Cardiac muscle cell (in vitro differentiated cells and primary cell): ENCODE measurements around the gene ABT1. TPM values are rescaled to one million over a fixed set of nuclear protein-coding genes. Genes with fewer than 3 reads are reported as not detected.

Experiments
- DNase-seq, 2 donors: peaks; one replicate each; pipeline versions ENCODE4 v3.0.0 to v3.0.0-alpha.2; 2010 to 2017; ENCODE audit warnings: low read depth in 1 of 2, low spot score in 1 of 2
- H3K27ac ChIP-seq: fragments of 200-600 bp; sonication (generic); 2 replicates; pipeline ENCODE4 v1.5.1; 2016
- H3K27me3 ChIP-seq: fragments of 200-600 bp; sonication (generic); 2 replicates; pipeline ENCODE4 v1.6.0; 2016; ENCODE audit warnings: control low read depth
- H3K36me3 ChIP-seq: fragments of 200-600 bp; sonication (generic); 2 replicates; pipeline ENCODE4 v1.5.1; 2016; ENCODE audit warnings: control low read depth
- H3K4me1 ChIP-seq: fragments of 200-600 bp; sonication (generic); 2 replicates; pipeline ENCODE4 v1.8.1; 2017; ENCODE audit warnings: low read depth, mild to moderate bottlenecking, mixed run types
- H3K4me3 ChIP-seq: fragments of 200-600 bp; sonication (generic); 2 replicates; pipeline ENCODE4 v1.5.1; 2016; ENCODE audit warnings: mild to moderate bottlenecking
- H3K9me3 ChIP-seq: fragments of 200-600 bp; sonication (generic); 2 replicates; pipeline ENCODE4 v1.5.1; 2017; ENCODE audit warnings: low read depth, mild to moderate bottlenecking, control low read depth
- polyA plus RNA-seq: library from polyadenylated mRNA; unstranded; fragments of >200 nt; fragmentation: Nextera tagmentation; extraction: Ambion mirVana; gene quantifications from 2 replicates; pipeline ENCODE4 v1.2.1, GENCODE V29; 2016
- total RNA-seq: library from RNA; depleted of rRNA; stranded (reverse); fragments of >200 nt; gene quantifications from 2 replicates; pipeline ENCODE4 v1.2.3, GENCODE V29; 2016
- TF ChIP-seq, protein P1 (sequence below): IDR thresholded peaks from 2 replicates; pipeline ENCODE4 v1.5.1; 2012; ENCODE audit warnings: low read depth, mild to moderate bottlenecking, low read length

ABT1 gene
- total and polyA plus RNA-seq, 2 experiments from 2014 or later: 21.2 to 30.2 TPM

DNA sequence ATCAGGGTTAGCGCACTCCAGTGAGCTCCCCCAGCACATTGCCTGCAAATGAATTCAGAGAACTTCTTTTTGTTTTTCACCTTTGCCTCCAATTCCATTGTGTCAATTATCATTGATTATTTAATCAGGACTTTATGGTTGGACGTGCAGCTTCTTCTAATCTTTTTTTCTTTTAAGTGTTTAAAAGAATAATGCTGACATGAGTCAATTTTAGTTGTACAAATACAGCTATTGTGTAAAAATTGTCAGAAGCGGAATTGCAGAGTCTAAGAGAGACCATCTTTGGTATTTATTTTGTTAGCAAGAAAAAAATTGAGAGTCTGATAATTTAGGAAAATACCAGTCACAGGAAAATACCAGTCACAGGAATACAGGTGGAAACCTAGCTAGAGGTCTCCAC, 5.5 kb downstream of the ABT1 start:
- Histone ChIP-seq H3K9me3 (no peaks in the 10 kb centered on the region), H3K27me3 (peaks cover 3% of the 10 kb centered on the region), H3K4me3 (no peak overlapping the region), H3K4me1 (no peaks in the 10 kb centered on the region), H3K36me3 (peaks cover 5% of the 10 kb centered on the region), H3K27ac (no peak overlapping the region)
- TF ChIP-seq, protein P1, sequence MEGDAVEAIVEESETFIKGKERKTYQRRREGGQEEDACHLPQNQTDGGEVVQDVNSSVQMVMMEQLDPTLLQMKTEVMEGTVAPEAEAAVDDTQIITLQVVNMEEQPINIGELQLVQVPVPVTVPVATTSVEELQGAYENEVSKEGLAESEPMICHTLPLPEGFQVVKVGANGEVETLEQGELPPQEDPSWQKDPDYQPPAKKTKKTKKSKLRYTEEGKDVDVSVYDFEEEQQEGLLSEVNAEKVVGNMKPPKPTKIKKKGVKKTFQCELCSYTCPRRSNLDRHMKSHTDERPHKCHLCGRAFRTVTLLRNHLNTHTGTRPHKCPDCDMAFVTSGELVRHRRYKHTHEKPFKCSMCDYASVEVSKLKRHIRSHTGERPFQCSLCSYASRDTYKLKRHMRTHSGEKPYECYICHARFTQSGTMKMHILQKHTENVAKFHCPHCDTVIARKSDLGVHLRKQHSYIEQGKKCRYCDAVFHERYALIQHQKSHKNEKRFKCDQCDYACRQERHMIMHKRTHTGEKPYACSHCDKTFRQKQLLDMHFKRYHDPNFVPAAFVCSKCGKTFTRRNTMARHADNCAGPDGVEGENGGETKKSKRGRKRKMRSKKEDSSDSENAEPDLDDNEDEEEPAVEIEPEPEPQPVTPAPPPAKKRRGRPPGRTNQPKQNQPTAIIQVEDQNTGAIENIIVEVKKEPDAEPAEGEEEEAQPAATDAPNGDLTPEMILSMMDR: no peak
- no peak for DNase-seq

DNA sequence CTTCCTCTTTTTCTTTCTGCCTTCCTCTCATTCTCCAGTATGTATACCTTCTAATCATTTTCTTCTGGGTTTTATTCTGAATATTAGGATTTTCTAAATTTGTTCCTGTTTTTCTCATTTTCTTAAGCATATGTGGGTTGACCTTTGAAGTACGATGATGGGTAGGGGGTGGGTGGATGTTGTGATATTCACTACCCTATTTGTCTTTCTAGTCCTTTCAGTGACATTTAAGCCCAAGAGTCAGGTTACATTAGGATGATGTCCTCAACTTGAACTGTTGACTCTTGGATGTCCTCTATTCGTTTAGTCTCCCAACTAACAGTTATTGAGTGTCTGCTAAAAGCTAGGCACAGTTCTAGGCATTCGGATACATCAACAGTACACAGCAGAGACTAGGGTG, 7.3 kb downstream of the ABT1 start:
- Histone ChIP-seq H3K27ac (no peak overlapping the region), H3K9me3 (no peaks in the 10 kb centered on the region), H3K4me3 (no peak overlapping the region), H3K27me3 (peaks cover 3% of the 10 kb centered on the region), H3K4me1 (no peaks in the 10 kb centered on the region), H3K36me3 (no peaks in the 10 kb centered on the region)
- no peak for DNase-seq
- TF ChIP-seq, protein P1: no peak

DNA sequence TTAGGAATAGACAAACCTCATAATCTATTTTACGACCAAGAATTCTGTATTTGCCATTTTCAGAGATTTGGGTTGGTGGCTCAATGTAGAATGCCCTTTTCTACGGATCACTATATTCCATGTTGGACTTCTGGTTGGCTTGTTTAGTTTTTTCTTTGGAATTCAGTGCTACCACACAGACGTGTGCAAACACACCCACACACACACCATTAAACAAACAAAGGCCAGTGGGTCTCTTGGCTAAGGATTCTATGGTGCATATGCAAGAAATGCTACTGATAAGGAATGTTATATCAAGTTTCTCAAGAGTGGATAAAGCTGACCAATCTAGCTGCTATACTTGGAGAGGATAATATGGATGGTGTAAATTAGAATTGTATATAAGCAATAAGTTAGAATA, 8.0 kb downstream of the ABT1 start:
- Histone ChIP-seq H3K4me3 (no peak overlapping the region), H3K4me1 (no peaks in the 10 kb centered on the region), H3K9me3 (no peaks in the 10 kb centered on the region), H3K27ac (no peak overlapping the region), H3K36me3 (no peaks in the 10 kb centered on the region), H3K27me3 (peaks cover 8% of the 10 kb centered on the region)
- no peak for DNase-seq
- TF ChIP-seq, protein P1: no peak

DNA sequence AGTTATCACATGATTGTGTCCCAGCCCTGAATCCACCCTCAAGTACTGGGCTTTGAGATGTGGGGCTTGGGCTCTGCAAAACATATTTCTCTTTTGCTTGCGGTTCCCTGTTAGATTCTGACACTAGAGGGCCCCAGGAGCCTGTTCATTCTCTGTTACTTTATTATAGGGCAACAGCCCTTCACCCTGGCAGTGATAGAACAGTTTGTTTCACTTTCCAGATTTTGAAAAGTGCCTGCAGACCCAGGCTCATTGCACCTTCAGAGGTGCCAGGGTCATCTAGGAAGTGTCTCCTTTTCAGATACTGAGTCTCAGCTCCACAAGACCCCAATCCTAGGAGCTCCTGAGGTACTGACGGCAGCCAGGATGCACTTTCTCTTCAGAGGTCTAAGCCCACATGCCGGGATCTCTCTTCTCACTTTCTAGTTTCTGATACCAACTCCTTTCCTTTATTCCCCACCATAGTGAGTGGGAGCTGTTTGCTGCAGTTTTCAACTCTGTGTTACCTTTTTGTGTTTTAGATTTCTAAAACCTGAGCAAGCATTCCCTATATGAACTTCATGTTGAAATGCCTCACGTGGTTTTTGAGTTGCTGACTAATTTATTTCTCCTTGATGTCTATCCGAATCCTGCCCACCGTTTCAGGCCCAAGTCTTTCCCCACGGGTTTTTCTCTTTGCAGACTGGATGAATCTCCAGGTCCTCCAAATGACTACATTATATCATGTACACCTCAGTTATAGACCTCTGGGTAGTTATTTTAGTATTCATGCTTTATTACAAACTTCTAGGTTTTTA, 10.9 kb downstream of the ABT1 start:
- Histone ChIP-seq H3K4me1 (no peaks in the 10 kb centered on the region), H3K27me3 (peaks cover 35% of the 10 kb centered on the region), H3K4me3 (no peak overlapping the region), H3K9me3 (no peaks in the 10 kb centered on the region), H3K27ac (no peak overlapping the region), H3K36me3 (no peaks in the 10 kb centered on the region)
- peak; percentile 71 to 74 for DNase-seq
- TF ChIP-seq, protein P1: peak; percentile 82

DNA sequence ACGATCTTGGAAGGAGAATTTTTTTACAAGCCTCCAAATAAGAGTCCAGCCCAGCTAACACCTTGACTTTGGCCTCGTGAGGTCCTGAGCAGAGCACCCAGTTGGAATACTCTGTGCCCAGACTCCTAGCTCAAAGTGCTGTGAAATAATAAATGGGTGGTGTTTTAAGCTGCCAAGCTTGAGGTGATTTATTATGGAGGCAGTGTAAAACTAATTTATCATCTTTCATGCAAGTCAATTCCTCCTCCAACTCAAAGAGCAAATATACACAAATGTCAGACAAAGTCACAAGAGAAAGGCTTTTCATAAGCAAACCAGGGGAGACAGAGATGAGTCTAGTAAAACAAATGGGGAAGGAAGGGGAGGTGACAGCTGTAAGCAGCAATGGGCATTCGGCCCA, 12.7 kb downstream of the ABT1 start:
- Histone ChIP-seq H3K27ac (no peak overlapping the region), H3K27me3 (peaks cover 53% of the 10 kb centered on the region), H3K4me1 (no peaks in the 10 kb centered on the region), H3K4me3 (no peak overlapping the region), H3K36me3 (no peaks in the 10 kb centered on the region), H3K9me3 (no peaks in the 10 kb centered on the region)
- no peak for DNase-seq
- TF ChIP-seq, protein P1: no peak
